Measurements from ENCODE around the gene MXI1.
"Not testable (repeated sequence)": the region's sequence is repeated elsewhere in the genome, so short reads cannot be mapped to it uniquely, and the experiment has no call there.

The MXI1 gene

GRCh38 chr10:110184398-110184797, 23.0 kb upstream of the MXI1 start:
- no peak for DNase-seq

GRCh38 chr10:110185646-110186182, 21.7 kb upstream of the MXI1 start:
- DNase-seq, result not testable (repeated sequence)

GRCh38 chr10:110190170-110190569, 17.2 kb upstream of the MXI1 start:
- no peak for DNase-seq

GRCh38 chr10:110192552-110192951, 14.9 kb upstream of the MXI1 start:
- peak in 1 of 2 donors; percentile 21 for DNase-seq

GRCh38 chr10:110200503-110200902, 6.9 kb upstream of the MXI1 start:
- DNase-seq, result no peak

- DNase-seq, result not testable (repeated sequence)
Observed at GRCh38 chr10:110201046-110201445, 6.4 kb upstream of the MXI1 start.

- no peak for DNase-seq
Observed at GRCh38 chr10:110203500-110204455, 3.6 kb upstream of the MXI1 start.

- DNase-seq, result no peak
Observed at GRCh38 chr10:110205051-110205675, 2.2 kb upstream of the MXI1 start.

GRCh38 chr10:110207805-110208613, 604 bp downstream of the MXI1 start:
- DNase-seq, result peak; percentile 33 to 58

- DNase-seq, result peak; percentile 22 to 50
Observed at GRCh38 chr10:110208614-110209453, 1.4 kb downstream of the MXI1 start.

- DNase-seq, result peak; percentile 62 to 72
Observed at GRCh38 chr10:110209454-110209925, 2.1 kb downstream of the MXI1 start.

GRCh38 chr10:110209926-110210673, 2.7 kb downstream of the MXI1 start:
- no peak for DNase-seq

- peak; percentile 92 to 93 for DNase-seq
Observed at GRCh38 chr10:110210674-110211464, 3.5 kb downstream of the MXI1 start.

- no peak for DNase-seq
Observed at GRCh38 chr10:110211465-110211843, 4.0 kb downstream of the MXI1 start.

- DNase-seq, result peak; percentile 57 to 65
Observed at GRCh38 chr10:110212119-110213006, 5.0 kb downstream of the MXI1 start.

GRCh38 chr10:110214371-110214826, 7.0 kb downstream of the MXI1 start:
- no peak for DNase-seq

GRCh38 chr10:110215286-110216170, 8.1 kb downstream of the MXI1 start:
- no peak for DNase-seq

- DNase-seq, result no peak
Observed at GRCh38 chr10:110216240-110216639, 8.8 kb downstream of the MXI1 start.
